Measurements from ENCODE around the gene PCGF5.

Gene PCGF5

GRCh38 chr10:91206427-91206826 is 14.0 kb upstream of the PCGF5 start:
- no peak overlapping the region for H3K4me3 ChIP-seq (ENCODE audit: low read length)
- peaks cover 63% of the 10 kb centered on the region for H3K79me2 ChIP-seq (ENCODE audit: low read length)
- H3K4me2 ChIP-seq (ENCODE audit: low read length), result no peak overlapping the region; the same call in 1 of the 2 replicates
- peaks cover 49% of the 10 kb centered on the region for H3K4me1 ChIP-seq (ENCODE audit: low read length)
- no peaks in the 10 kb centered on the region for H3K9me3 ChIP-seq (ENCODE audit: insufficient read depth, low read length)
- no peak overlapping the region for H2AFZ ChIP-seq (ENCODE audit: low read depth, low read length)
- no peaks in the 10 kb centered on the region for H3K27me3 ChIP-seq (ENCODE audit: low read depth, low read length)
- TF ChIP-seq CTCF (IDR thresholded peaks at IDR 0.05; ENCODE audit: low read depth, low read length) (no peak), EZH2phosphoT487 (IDR thresholded peaks at IDR 0.05; ENCODE audit: low read depth) (no peak)
- no peaks in the 10 kb centered on the region for H3K36me3 ChIP-seq (replicated peaks; ENCODE audit: low read depth, low read length)
- no peak overlapping the region for H3K9ac ChIP-seq (ENCODE audit: low read length)
- peaks cover 18% of the 10 kb centered on the region; the same call in 1 of the 2 replicates for H4K20me1 ChIP-seq (ENCODE audit: insufficient read depth, low read length)
- H3K27ac ChIP-seq (ENCODE audit: low read length), result no peak overlapping the region

GRCh38 chr10:91206837-91207474 is 13.5 kb upstream of the PCGF5 start:
- peaks cover 44% of the 10 kb centered on the region for H3K4me1 ChIP-seq (ENCODE audit: low read length)

GRCh38 chr10:91208642-91209041 is 11.8 kb upstream of the PCGF5 start:
- TF ChIP-seq CTCF (IDR thresholded peaks at IDR 0.05; ENCODE audit: low read depth, low read length) (no peak), EZH2phosphoT487 (IDR thresholded peaks at IDR 0.05; ENCODE audit: low read depth) (no peak)
- no peaks in the 10 kb centered on the region for H3K36me3 ChIP-seq (replicated peaks; ENCODE audit: low read depth, low read length)
- H4K20me1 ChIP-seq (ENCODE audit: insufficient read depth, low read length), result peaks cover 10% of the 10 kb centered on the region; the same call in 1 of the 2 replicates
- no peak overlapping the region for H3K27ac ChIP-seq (ENCODE audit: low read length)
- no peaks in the 10 kb centered on the region for H3K9me3 ChIP-seq (ENCODE audit: insufficient read depth, low read length)
- H3K79me2 ChIP-seq (ENCODE audit: low read length), result peaks cover 44% of the 10 kb centered on the region
- H3K4me2 ChIP-seq (ENCODE audit: low read length), result no peak overlapping the region
- no peak overlapping the region for H2AFZ ChIP-seq (ENCODE audit: low read depth, low read length)
- H3K4me1 ChIP-seq (ENCODE audit: low read length), result peaks cover 39% of the 10 kb centered on the region
- H3K27me3 ChIP-seq (ENCODE audit: low read depth, low read length), result no peaks in the 10 kb centered on the region
- no peak overlapping the region for H3K4me3 ChIP-seq (ENCODE audit: low read length)
- H3K9ac ChIP-seq (ENCODE audit: low read length), result no peak overlapping the region

More at GRCh38 chr10:91206837-91207474, 13.5 kb upstream of the PCGF5 start:
- H2AFZ ChIP-seq (ENCODE audit: low read depth, low read length), result no peak overlapping the region
- H3K9me3 ChIP-seq (ENCODE audit: insufficient read depth, low read length), result no peaks in the 10 kb centered on the region
- H3K4me2 ChIP-seq (ENCODE audit: low read length), result peak overlapping the region; percentile 31; the same call in 1 of the 2 replicates
- H3K4me3 ChIP-seq (ENCODE audit: low read length), result no peak overlapping the region
- no peaks in the 10 kb centered on the region for H3K27me3 ChIP-seq (ENCODE audit: low read depth, low read length)
- TF ChIP-seq CTCF (IDR thresholded peaks at IDR 0.05; ENCODE audit: low read depth, low read length), result no peak
- no peak for TF ChIP-seq EZH2phosphoT487 (IDR thresholded peaks at IDR 0.05; ENCODE audit: low read depth)
- H3K27ac ChIP-seq (ENCODE audit: low read length), result no peak overlapping the region
- H3K36me3 ChIP-seq (replicated peaks; ENCODE audit: low read depth, low read length), result no peaks in the 10 kb centered on the region
- no peak overlapping the region for H3K9ac ChIP-seq (ENCODE audit: low read length)
- H4K20me1 ChIP-seq (ENCODE audit: insufficient read depth, low read length), result peaks cover 13% of the 10 kb centered on the region; the same call in 1 of the 2 replicates
- H3K79me2 ChIP-seq (ENCODE audit: low read length), result peaks cover 60% of the 10 kb centered on the region

- no peaks in the 10 kb centered on the region for H3K36me3 ChIP-seq (replicated peaks; ENCODE audit: low read depth, low read length)
- H3K4me2 ChIP-seq (ENCODE audit: low read length), result no peak overlapping the region
- no peak overlapping the region for H3K9ac ChIP-seq (ENCODE audit: low read length)
- peaks cover 43% of the 10 kb centered on the region for H3K79me2 ChIP-seq (ENCODE audit: low read length)
- H3K27ac ChIP-seq (ENCODE audit: low read length), result no peak overlapping the region
- H3K4me1 ChIP-seq (ENCODE audit: low read length), result peaks cover 47% of the 10 kb centered on the region
- TF ChIP-seq EZH2phosphoT487 (IDR thresholded peaks at IDR 0.05; ENCODE audit: low read depth) (no peak), CTCF (IDR thresholded peaks at IDR 0.05; ENCODE audit: low read depth, low read length) (no peak)
- H2AFZ ChIP-seq (ENCODE audit: low read depth, low read length), result no peak overlapping the region
- no peaks in the 10 kb centered on the region for H3K27me3 ChIP-seq (ENCODE audit: low read depth, low read length)
- peaks cover 10% of the 10 kb centered on the region; the same call in 1 of the 2 replicates for H4K20me1 ChIP-seq (ENCODE audit: insufficient read depth, low read length)
- H3K9me3 ChIP-seq (ENCODE audit: insufficient read depth, low read length), result no peaks in the 10 kb centered on the region
- no peak overlapping the region for H3K4me3 ChIP-seq (ENCODE audit: low read length)
These were observed 10.4 kb upstream of the PCGF5 start for GRCh38 chr10:91210014-91210413.

Measured in OCI-LY3 (cell line).